Measurements from ENCODE around the gene EID2. TPM values are rescaled to one million over a fixed set of nuclear protein-coding genes. Genes with fewer than 3 reads are reported as not detected.
A peak's percentile ranks its signal among the peaks of the same experiment; 100 is the strongest.

EID2 gene
- total RNA-seq, 3 donors from 2014 or later = 7.0 to 14.7 (median 9.6) TPM

DNA sequence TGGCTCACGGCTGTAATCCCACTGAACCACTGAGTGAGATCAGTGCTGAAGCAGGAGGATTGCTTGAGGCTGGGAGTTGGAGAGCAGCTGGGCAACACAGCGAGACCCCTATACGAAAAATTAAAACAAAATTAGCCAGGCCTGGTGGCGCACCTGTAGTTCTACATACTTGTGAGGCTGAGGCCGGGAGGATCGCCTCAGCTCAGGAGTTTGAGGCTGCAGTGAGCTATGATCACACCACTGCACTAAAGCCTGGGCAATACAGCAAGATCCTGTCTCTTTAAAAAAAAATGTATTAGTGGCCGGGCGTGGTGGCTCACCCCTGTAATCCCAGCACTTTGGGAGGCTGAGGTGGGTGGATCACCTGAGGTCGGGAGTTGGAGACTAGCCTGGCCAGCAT lies 31.3 kb downstream of the EID2 start:
- ATAC-seq (no peak), DNase-seq (no peak)
- intact Hi-C loops (cut with DNase I, micrococcal nuclease) = no loop called here
- H3K4me3 ChIP-seq = no peak overlapping the region
- H3K4me1 ChIP-seq (ENCODE audit: low read depth) = peaks cover 8% of the 10 kb centered on the region
- no peaks in the 10 kb centered on the region for H3K36me3 ChIP-seq (ENCODE audit: low read depth)
- TF ChIP-seq, protein P1, sequence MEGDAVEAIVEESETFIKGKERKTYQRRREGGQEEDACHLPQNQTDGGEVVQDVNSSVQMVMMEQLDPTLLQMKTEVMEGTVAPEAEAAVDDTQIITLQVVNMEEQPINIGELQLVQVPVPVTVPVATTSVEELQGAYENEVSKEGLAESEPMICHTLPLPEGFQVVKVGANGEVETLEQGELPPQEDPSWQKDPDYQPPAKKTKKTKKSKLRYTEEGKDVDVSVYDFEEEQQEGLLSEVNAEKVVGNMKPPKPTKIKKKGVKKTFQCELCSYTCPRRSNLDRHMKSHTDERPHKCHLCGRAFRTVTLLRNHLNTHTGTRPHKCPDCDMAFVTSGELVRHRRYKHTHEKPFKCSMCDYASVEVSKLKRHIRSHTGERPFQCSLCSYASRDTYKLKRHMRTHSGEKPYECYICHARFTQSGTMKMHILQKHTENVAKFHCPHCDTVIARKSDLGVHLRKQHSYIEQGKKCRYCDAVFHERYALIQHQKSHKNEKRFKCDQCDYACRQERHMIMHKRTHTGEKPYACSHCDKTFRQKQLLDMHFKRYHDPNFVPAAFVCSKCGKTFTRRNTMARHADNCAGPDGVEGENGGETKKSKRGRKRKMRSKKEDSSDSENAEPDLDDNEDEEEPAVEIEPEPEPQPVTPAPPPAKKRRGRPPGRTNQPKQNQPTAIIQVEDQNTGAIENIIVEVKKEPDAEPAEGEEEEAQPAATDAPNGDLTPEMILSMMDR (IDR thresholded peaks at IDR 0.05) = no peak
- H3K9me3 ChIP-seq = no peaks in the 10 kb centered on the region

GRCh38 chr19:39507715-39508364 lies 32.1 kb downstream of the EID2 start:
- no peak for ATAC-seq
- intact Hi-C loops (cut with DNase I, micrococcal nuclease) = no loop called here
- no peak for DNase-seq
- H3K9me3 ChIP-seq = no peaks in the 10 kb centered on the region
- TF ChIP-seq, protein P1 (IDR thresholded peaks at IDR 0.05) = no peak
- peaks cover 8% of the 10 kb centered on the region for H3K4me1 ChIP-seq (ENCODE audit: low read depth)
- no peaks in the 10 kb centered on the region for H3K36me3 ChIP-seq (ENCODE audit: low read depth)
- no peak overlapping the region for H3K4me3 ChIP-seq

GRCh38 chr19:39506944-39507714 lies 32.8 kb downstream of the EID2 start:
- Histone ChIP-seq H3K36me3 (ENCODE audit: low read depth) (no peaks in the 10 kb centered on the region), H3K4me1 (ENCODE audit: low read depth) (peaks cover 8% of the 10 kb centered on the region), H3K4me3 (no peak overlapping the region), H3K9me3 (no peaks in the 10 kb centered on the region)
- DNase-seq = peak; percentile 18 to 54 (median 49)
- TF ChIP-seq, protein P1 (IDR thresholded peaks at IDR 0.05) = no peak
- intact Hi-C loops (cut with DNase I, micrococcal nuclease) = no loop called here
- peak; percentile 69 for ATAC-seq

GRCh38 chr19:39506598-39506943 lies 33.4 kb downstream of the EID2 start:
- intact Hi-C loops (cut with DNase I, micrococcal nuclease) = no loop called here
- Histone ChIP-seq H3K4me1 (ENCODE audit: low read depth) (peaks cover 8% of the 10 kb centered on the region), H3K4me3 (no peak overlapping the region), H3K36me3 (ENCODE audit: low read depth) (no peaks in the 10 kb centered on the region), H3K9me3 (no peaks in the 10 kb centered on the region)
- TF ChIP-seq, protein P1 (IDR thresholded peaks at IDR 0.05) = no peak
- ATAC-seq = no peak
- DNase-seq = no peak

GRCh38 chr19:39502640-39503417 lies 37.1 kb downstream of the EID2 start:
- ATAC-seq (peak; percentile 91), DNase-seq (peak; percentile 59 to 73 (median 65))
- Histone ChIP-seq H3K9me3 (no peaks in the 10 kb centered on the region), H3K36me3 (ENCODE audit: low read depth) (no peaks in the 10 kb centered on the region), H3K4me3 (no peak overlapping the region), H3K4me1 (ENCODE audit: low read depth) (peaks cover 24% of the 10 kb centered on the region)
- intact Hi-C loops (cut with DNase I, micrococcal nuclease) = no loop called here
- TF ChIP-seq, protein P1 (IDR thresholded peaks at IDR 0.05) = peak; percentile 95

All from mucosa of descending colon (tissue), 3 donors.